HCT116 (cell line): Measurements from ENCODE around the gene TRPM3.

Experiments
- CTCF ChIP-seq, 3 experiments: fragments of 200-600 bp in 1 of 3; sonication (generic) in 1 of 3; IDR thresholded peaks in 2 of 3; conservative IDR thresholded peaks in 1 of 3; 2 replicates each; pipeline ENCODE4 v1.5.1; 2012 to 2017; ENCODE audit warnings: low read depth in 2 of 3, low read length in 2 of 3, antibody characterized with exemption in 1 of 3, borderline replicate concordance in 1 of 3, control low read depth in 1 of 3, mild to moderate bottlenecking in 1 of 3, mixed read lengths in 1 of 3, mixed run types in 1 of 3, moderate library complexity in 1 of 3; ENCODE audit not compliant: insufficient read depth in 1 of 3
- ELF1 ChIP-seq: IDR thresholded peaks from 2 replicates; pipeline ENCODE4 v1.6.1; 2012; ENCODE audit warnings: low read depth, borderline replicate concordance
- EZH2 ChIP-seq: fragments of 200-600 bp; sonication (generic); IDR thresholded peaks from 2 replicates; pipeline ENCODE4 v1.6.1; 2017; ENCODE audit warnings: antibody characterized with exemption, mixed run types
- RAD21 ChIP-seq: IDR thresholded peaks from 2 replicates; pipeline ENCODE4 v1.6.1; 2012; ENCODE audit warnings: low read depth, mild to moderate bottlenecking
- SRF ChIP-seq: IDR thresholded peaks from 2 replicates; pipeline ENCODE4 v1.6.1; 2012; ENCODE audit warnings: low read depth

- TF ChIP-seq EZH2 = no peak
- no peak for TF ChIP-seq ELF1
- TF ChIP-seq SRF = no peak
- TF ChIP-seq CTCF (IDR thresholded peaks at IDR 0.05 in 2 of 3, conservative IDR thresholded peaks at IDR 0.05 in 1 of 3; ENCODE audit: borderline replicate concordance in 1 of 3, insufficient read depth in 1 of 3, low read depth in 2 of 3, low read length in 2 of 3) = no peak
- no peak for TF ChIP-seq RAD21
Observed at GRCh38 chr9:70567511-70567910, 553.9 kb downstream of the TRPM3 start.
